SK-N-MC (cell line): ENCODE measurements around the gene NGEF.

Source experiments
- EZH2 ChIP-seq: fragments of 200-600 bp; sonication (generic); IDR thresholded peaks from one replicate; pipeline ENCODE4 v1.6.1; 2017; ENCODE audit warnings: antibody characterized with exemption
- POLR2AphosphoS5 ChIP-seq: IDR thresholded peaks from 2 replicates; pipeline ENCODE4 v1.6.1; 2012; ENCODE audit warnings: mild to moderate bottlenecking, low read depth, low read length, borderline replicate concordance

- TF ChIP-seq EZH2: no peak
- no peak for TF ChIP-seq POLR2AphosphoS5
Observed at GRCh38 chr2:233034091-233034882, 21.2 kb upstream of the NGEF start.
